GM13977 (cell line): ENCODE data around the gene ITGB7.

Experiments
- DNase-seq: peaks from one replicate; pipeline ENCODE4 v3.0.0; 2012; ENCODE audit warnings: low spot score
- in situ Hi-C: fragments of 300-500 bp; cut with MboI; formaldehyde crosslinking; loops from one replicate; pipeline ENCODE4 v1.12.0; 2022; ENCODE audit warnings: low sequenced_read_pairs, low pct_unique_long_range_greater_than_20kb, mixed read lengths, inconsistent platforms; ENCODE audit not compliant: unreplicated experiment
- TF ChIP-seq, protein P1 (sequence below): IDR thresholded peaks from 2 replicates; pipeline ENCODE4 v1.5.1; 2012; ENCODE audit warnings: mild to moderate bottlenecking, control low read depth; ENCODE audit not compliant: insufficient read depth; ENCODE audit errors: extremely low read depth, missing control alignments

The ITGB7 gene

DNA sequence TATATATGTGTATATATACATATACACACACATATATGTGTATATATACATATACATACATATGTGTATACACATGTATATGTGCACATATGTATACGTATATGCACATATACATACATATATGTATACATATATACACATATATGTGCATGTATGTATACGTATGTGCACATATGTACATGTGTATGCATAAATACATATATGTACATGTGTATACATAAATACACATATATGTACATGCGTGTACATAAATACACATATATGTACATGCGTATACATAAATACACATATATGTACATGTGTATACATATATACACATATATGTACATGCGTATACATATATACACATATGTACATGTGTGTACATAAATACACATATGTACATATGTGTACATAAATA lies 59.9 kb downstream of the ITGB7 start:
- TF ChIP-seq, protein P1, sequence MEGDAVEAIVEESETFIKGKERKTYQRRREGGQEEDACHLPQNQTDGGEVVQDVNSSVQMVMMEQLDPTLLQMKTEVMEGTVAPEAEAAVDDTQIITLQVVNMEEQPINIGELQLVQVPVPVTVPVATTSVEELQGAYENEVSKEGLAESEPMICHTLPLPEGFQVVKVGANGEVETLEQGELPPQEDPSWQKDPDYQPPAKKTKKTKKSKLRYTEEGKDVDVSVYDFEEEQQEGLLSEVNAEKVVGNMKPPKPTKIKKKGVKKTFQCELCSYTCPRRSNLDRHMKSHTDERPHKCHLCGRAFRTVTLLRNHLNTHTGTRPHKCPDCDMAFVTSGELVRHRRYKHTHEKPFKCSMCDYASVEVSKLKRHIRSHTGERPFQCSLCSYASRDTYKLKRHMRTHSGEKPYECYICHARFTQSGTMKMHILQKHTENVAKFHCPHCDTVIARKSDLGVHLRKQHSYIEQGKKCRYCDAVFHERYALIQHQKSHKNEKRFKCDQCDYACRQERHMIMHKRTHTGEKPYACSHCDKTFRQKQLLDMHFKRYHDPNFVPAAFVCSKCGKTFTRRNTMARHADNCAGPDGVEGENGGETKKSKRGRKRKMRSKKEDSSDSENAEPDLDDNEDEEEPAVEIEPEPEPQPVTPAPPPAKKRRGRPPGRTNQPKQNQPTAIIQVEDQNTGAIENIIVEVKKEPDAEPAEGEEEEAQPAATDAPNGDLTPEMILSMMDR = no peak
- in situ Hi-C loops = no loop called here

DNA sequence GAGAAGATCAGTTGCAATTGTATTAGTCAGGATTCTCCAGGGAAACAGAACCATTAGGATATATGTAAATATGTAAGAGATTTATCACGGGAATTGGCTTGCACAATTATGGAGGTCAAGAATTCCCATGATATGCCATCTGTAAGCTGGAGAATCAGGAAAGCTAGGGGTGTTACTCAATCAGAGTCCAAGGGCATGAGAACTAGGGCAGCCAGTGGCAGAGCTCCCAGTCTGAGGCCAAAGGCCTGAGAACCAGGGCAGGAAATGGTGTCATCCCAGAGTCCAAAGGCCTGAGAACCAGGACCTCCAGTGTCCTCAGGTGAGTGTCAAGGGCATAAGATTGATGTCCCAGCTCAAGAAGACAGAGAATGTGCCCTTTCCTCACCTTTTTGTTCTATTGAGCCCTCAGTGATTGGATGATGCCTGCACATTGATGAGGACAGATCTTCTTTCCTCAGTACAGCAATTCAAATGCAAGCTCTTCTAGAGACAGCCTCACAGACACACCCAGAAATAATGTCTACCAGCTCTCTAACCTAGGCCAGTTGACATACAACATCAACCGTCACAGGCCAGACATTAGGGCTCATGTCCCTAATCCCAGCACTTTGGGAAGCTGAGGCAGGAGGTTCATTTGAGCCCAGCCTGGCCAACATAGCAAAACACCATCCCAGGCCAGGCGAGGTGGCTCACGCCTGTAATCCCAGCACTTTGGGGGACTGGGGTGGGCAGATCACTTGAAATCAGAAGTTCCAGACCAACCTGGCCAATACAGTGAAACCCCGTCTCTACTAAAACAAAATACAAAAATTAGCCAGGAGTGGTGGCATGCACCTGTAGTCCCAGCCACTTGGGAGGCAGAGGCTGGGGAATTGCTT lies 61.4 kb downstream of the ITGB7 start:
- in situ Hi-C loops = no loop called here
- TF ChIP-seq, protein P1 = no peak
- no peak for DNase-seq

More for the DNA sequence above, 59.9 kb downstream of the ITGB7 start:
- no peak for DNase-seq

DNA sequence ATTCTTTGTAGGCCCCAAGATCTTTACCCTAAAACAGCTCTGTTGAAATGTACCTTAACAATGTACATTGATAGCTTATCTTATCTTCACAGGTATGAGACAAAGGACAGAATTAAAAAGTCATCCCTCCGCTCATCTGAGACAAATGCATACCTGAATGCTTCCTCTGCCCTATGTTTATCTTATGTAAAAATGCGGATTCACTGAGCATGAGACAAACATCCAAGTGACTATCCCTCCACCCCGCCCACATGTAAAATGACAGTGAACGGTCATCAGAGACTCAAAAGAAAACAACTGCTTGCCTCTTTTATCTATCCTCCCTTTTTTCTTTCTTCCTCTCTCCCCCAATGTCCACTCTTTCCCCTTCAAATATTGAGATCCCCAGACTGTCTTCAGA lies 63.7 kb downstream of the ITGB7 start:
- DNase-seq = no peak
- in situ Hi-C loops = no loop called here
- TF ChIP-seq, protein P1 = no peak
